Middle frontal gyrus (tissue), 1 donor: ENCODE results near the gene MED4.
A peak's percentile ranks its signal among the peaks of the same experiment; 100 is the strongest.

ENCODE experiments used
- DNase-seq: peaks from one replicate; pipeline ENCODE4 v3.0.0-alpha.2; 2015; ENCODE audit warnings: low spot score; ENCODE audit errors: extremely low spot score

MED4 gene

GRCh38 chr13:48037346-48038173 is 57.3 kb downstream of the MED4 start, which contains the start of gene NUDT15:
Gene NUDT15 (plus strand): TSS chr13:48037726. CDS start chr13:48037747, 21 bp downstream.
- peak; percentile 95 for DNase-seq

GRCh38 chr13:48029859-48030258 is 65.0 kb downstream of the MED4 start:
- no peak for DNase-seq

- no peak for DNase-seq
Measured at GRCh38 chr13:48028066-48028465, 66.8 kb downstream of the MED4 start.
